ENCODE measurements around the gene LTB4R.

Gene LTB4R

DNA sequence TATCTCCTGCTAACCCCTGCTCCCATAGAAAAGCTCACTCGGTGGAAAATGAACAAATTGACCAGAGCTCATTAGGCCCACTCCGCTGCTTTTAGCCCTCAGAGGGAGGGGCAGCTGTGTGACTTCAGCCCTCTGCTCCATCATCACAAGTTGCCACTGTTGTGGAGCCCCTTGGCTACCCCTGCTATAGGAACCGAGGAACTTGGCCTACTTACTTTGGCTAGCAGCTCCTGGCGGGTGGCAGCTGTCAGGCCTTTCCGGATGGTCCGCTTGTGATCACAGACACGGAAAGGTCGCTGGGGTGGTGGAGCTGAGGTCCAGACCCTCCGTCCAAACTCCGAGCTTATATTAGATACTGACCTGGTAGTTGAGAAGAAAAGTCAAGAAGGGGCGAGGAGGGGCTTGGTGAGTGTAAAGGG is 4.1 kb upstream of the LTB4R start:
- Histone ChIP-seq H3K27me3 (ENCODE audit: control insufficient read depth, insufficient read depth, low read length) (no peaks in the 10 kb centered on the region), H3K36me3 (ENCODE audit: control insufficient read depth, insufficient read depth, low read length) (peaks cover 75% of the 10 kb centered on the region), H3K4me1 (ENCODE audit: control insufficient read depth, insufficient read depth, low read length) (peaks cover 6% of the 10 kb centered on the region), H3K4me3 (ENCODE audit: low read depth, low read length) (no peak overlapping the region), H3K9me3 (ENCODE audit: control insufficient read depth, insufficient read depth, low read depth, low read length) (no peaks in the 10 kb centered on the region), H3K27ac (ENCODE audit: low read depth, low read length) (no peak overlapping the region), H3K9ac (ENCODE audit: low read length) (no peak overlapping the region)

DNA sequence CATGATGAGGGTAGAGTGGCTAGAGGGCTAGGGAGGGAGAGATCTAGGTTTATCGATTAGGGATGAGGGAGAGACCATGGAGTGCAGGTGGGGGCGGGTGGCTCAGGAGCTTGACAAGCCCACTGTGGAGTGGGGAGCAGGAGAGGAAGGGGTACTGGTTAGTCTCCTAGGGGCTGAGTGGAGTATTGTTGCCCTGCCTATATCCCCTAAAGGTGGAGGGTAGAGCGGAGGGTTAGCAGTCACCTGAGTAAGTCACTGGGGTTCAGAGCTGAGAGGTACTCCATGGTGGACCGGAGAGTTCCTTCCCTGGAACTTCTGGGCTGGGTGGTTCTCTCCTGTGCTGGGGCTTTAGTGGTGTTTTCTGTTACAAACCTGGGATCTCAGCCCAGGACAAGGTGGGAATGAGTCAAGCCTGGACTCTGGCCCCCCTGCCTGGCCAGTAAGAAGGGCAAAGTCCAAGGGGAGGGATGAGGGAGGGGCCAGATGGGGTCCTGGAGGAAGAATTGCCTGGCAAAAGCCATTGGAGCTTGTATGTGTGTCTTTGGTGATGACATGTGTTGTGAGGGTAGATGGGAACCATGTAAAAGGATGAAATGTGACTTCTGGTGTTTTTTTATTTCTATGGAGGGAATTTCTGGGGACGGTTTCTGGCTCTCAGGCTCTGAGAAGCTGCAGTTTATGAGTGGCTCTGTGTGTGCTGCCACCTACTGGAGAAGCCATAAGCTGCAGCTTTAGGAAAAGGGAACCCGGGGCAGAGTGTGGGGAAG is 3.5 kb upstream of the LTB4R start, which contains the start of gene CIDEB:
CIDEB (minus strand) TSS at position 403 of the 767 bp plus-strand sequence; CDS start at position 284, 119 bp downstream.
- Histone ChIP-seq H3K36me3 (ENCODE audit: control insufficient read depth, insufficient read depth, low read length) (peaks cover 69% of the 10 kb centered on the region), H3K27me3 (ENCODE audit: control insufficient read depth, insufficient read depth, low read length) (no peaks in the 10 kb centered on the region), H3K27ac (ENCODE audit: low read depth, low read length) (no peak within 1 kb of the TSS)

DNA sequence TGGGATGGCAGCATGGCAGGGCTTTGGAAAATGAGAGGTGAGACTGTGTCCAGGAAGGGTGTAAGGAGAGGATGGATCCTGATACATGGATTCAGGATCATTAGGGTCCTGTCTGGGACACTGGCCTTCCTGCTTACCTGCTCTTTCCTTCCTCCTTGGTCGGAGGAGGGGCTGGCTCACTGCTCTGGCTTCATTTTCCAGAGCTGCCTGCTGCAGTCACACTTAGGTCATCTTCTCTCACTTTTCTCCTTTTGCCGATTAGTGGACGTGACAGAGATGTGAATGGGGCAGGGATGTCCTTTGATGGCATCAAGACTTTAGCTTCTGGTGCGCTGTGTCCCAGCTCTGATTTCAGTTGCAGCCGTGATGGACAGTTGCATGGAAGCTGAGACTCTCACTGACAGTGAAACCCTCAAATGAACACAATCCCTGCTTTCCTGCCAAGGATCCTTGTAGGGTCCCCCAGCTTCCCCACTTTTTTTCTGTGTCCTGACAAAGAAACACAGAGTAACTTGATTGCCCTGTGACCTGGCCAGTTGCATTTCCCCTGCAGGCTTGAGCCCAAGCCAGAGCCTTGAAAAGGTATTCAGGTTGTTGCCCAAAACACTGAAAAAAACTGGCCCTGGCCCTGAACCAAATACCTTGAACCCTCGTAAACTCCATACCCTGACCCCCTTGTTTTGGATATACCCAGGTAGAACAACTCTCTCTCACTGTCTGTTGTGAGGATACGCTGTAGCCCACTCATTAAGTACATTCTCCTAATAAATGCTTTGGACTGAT is 2.8 kb upstream of the LTB4R start:
- no peak overlapping the region for H3K9ac ChIP-seq (ENCODE audit: low read length)
- H3K9me3 ChIP-seq (ENCODE audit: control insufficient read depth, insufficient read depth, low read depth, low read length), result no peaks in the 10 kb centered on the region
- H3K27ac ChIP-seq (ENCODE audit: low read depth, low read length), result no peak overlapping the region
- no peak overlapping the region for H3K4me3 ChIP-seq (ENCODE audit: low read depth, low read length)
- H3K27me3 ChIP-seq (ENCODE audit: control insufficient read depth, insufficient read depth, low read length), result no peaks in the 10 kb centered on the region
- peaks cover 6% of the 10 kb centered on the region for H3K4me1 ChIP-seq (ENCODE audit: control insufficient read depth, insufficient read depth, low read length)
- H3K36me3 ChIP-seq (ENCODE audit: control insufficient read depth, insufficient read depth, low read length), result peaks cover 61% of the 10 kb centered on the region

More for the DNA sequence above, 3.5 kb upstream of the LTB4R start, which contains the start of gene CIDEB:
- H3K4me3 ChIP-seq (ENCODE audit: low read depth, low read length), result no peak within 1 kb of the TSS
- peaks cover 6% of the 10 kb centered on the region for H3K4me1 ChIP-seq (ENCODE audit: control insufficient read depth, insufficient read depth, low read length)
- no peak within 1 kb of the TSS for H3K9ac ChIP-seq (ENCODE audit: low read length)
- H3K9me3 ChIP-seq (ENCODE audit: control insufficient read depth, insufficient read depth, low read depth, low read length), result no peaks in the 10 kb centered on the region

DNA sequence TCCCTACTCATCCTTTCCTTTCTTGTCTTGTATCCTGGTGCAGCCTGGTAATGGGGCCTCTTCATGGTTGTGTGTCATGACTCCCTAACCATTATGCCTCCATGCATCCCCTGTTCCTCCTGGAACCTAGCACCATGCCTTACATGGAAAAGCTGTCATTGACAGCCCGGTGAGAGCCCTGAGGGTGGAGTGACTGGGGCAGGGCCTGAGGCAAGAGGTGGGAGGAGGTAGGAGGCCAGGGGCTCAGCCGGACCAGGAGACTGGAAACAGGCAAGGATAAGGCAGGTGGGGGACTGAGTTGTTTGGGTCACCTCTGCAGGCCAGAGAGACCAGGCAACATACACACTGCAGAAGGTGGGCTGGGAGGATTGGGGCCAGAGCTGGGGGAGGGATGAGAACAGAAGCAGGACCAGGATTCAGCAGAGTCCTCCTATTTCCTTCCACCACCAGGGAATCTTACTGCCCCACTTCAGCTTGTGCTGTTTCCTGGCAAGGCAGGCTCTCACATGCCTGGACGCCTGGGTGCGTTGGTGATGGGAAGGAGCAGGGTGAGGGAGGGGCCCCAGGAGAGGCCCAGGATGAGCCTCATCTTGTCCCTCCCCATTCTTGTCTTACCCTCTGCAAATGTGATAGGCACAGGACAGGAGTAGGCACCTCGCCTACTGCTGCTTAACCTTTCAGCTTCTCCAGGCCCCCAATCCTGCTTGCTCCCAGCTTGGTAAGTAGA is 1.6 kb upstream of the LTB4R start, which contains the start of gene LTB4R2:
LTB4R2 (plus strand) TSS at position 603 of the 727 bp plus-strand sequence. CDS start 525 bp downstream, outside the sequence.
- Histone ChIP-seq H3K9ac (ENCODE audit: low read length) (no peak within 1 kb of the TSS), H3K9me3 (ENCODE audit: control insufficient read depth, insufficient read depth, low read depth, low read length) (no peaks in the 10 kb centered on the region), H3K4me3 (ENCODE audit: low read depth, low read length) (peak within 1 kb of the TSS; percentile 40; the same call in 1 of the 2 replicates), H3K4me1 (ENCODE audit: control insufficient read depth, insufficient read depth, low read length) (peaks cover 6% of the 10 kb centered on the region), H3K36me3 (ENCODE audit: control insufficient read depth, insufficient read depth, low read length) (peaks cover 49% of the 10 kb centered on the region), H3K27ac (ENCODE audit: low read depth, low read length) (no peak within 1 kb of the TSS), H3K27me3 (ENCODE audit: control insufficient read depth, insufficient read depth, low read length) (no peaks in the 10 kb centered on the region)

DNA sequence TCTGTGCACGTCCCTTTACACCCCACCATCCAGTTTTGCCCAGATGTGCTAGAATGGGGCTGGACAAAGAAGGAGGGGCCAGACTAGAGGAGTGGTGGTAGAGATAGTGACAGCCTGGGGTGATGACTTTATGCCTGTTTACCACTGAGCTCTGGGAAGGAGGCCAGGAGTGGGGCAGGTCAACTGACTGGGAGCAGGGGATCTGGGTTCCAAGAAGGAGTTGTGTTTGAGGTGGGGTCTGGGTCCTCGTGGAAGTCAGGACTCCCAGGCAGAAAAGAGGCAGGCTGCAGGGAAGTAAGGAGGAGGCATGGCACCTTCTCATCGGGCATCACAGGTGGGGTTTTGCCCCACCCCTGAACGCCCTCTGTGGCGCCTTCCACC is 1.0 kb upstream of the LTB4R start:
- H3K4me3 ChIP-seq (ENCODE audit: low read depth, low read length), result peak overlapping the region; percentile 40; the same call in 1 of the 2 replicates

DNA sequence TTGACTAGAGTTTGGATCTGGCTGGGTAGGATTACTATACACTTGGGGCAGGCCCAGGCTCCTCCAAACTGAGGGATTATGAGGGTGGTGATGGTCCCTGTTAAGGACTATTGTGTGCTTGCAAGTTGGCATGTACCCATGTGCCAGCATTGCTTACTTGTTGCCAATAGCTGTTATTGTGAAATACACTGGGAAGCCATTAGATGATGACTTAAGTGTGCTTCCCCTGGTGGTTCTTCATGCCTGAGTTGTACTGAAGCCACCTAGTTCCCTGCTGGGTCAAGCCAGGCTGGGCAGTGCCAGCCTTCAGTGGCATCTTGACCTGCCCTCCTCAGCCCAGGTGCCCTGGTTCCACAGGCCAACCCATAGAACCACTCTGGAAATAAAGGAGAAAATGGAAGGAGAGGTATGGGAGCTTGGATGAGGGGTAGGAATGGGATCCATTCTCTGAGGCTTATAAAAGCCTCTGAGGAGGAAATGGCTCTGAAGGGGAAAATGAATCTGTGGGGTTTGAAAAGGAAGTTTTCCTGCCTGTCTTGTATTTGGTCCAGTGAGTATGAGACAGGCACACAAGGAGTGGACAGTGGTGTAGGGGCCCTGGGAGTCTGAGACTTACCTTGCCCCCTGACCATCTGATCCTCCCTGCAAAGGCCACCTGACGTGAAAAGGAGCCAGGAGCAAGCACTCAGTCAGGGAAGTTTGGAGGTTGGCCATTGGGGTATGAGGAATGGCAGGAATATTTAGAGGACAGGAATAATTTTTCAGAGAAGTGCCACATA is 724 bp downstream of the LTB4R start:
- H3K27ac ChIP-seq (ENCODE audit: low read depth, low read length), result no peak overlapping the region
- no peak overlapping the region for H3K9ac ChIP-seq (ENCODE audit: low read length)
- peaks cover 26% of the 10 kb centered on the region for H3K36me3 ChIP-seq (ENCODE audit: control insufficient read depth, insufficient read depth, low read length)
- H3K4me1 ChIP-seq (ENCODE audit: control insufficient read depth, insufficient read depth, low read length), result peaks cover 10% of the 10 kb centered on the region
- no peaks in the 10 kb centered on the region for H3K9me3 ChIP-seq (ENCODE audit: control insufficient read depth, insufficient read depth, low read depth, low read length)
- peaks cover 1% of the 10 kb centered on the region; the same call in 1 of the 2 replicates for H3K27me3 ChIP-seq (ENCODE audit: control insufficient read depth, insufficient read depth, low read length)
- no peak overlapping the region for H3K4me3 ChIP-seq (ENCODE audit: low read depth, low read length)

More for the DNA sequence above, 1.0 kb upstream of the LTB4R start:
- H3K27me3 ChIP-seq (ENCODE audit: control insufficient read depth, insufficient read depth, low read length), result no peaks in the 10 kb centered on the region
- no peaks in the 10 kb centered on the region for H3K9me3 ChIP-seq (ENCODE audit: control insufficient read depth, insufficient read depth, low read depth, low read length)
- H3K27ac ChIP-seq (ENCODE audit: low read depth, low read length), result no peak overlapping the region
- H3K4me1 ChIP-seq (ENCODE audit: control insufficient read depth, insufficient read depth, low read length), result peaks cover 6% of the 10 kb centered on the region
- H3K9ac ChIP-seq (ENCODE audit: low read length), result no peak overlapping the region
- H3K36me3 ChIP-seq (ENCODE audit: control insufficient read depth, insufficient read depth, low read length), result peaks cover 44% of the 10 kb centered on the region

DNA sequence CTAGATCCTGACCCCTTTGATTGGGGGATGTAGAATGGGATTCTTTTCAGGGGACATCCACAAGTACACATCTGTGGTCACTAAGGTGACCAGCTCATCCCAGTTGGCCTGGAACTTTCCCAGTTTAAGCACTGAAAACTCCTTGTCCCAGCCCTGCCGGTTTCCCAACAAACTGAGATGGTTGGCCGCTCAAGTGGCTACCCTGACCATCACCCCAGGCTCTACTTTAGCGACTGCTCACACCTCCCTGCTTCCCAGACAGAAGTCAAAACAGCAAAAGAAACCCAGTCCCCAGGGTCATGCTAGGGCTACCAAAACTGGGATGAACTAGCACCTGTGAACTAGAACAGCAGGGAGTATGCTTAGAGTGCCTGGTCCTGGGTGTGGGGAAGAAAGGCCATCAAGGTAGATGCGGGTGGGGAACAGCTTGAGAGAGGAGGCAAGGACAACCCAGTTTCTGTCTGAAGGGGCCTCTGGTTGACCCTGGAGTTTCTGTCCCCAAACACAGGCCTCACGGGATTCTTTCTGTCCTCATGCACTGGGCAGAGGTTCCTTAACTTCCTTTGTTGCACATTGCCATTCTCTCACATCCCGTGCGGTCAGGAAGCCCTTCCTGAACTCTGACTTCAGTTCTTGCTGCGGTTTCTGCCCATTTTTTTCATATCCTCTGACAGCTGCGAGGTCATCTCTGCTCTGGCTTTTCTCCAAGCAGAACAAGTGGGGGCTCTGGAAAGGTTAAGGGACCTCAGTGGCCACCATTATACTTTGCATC is 1.6 kb downstream of the LTB4R start:
- Histone ChIP-seq H3K27me3 (ENCODE audit: control insufficient read depth, insufficient read depth, low read length) (peaks cover 8% of the 10 kb centered on the region; the same call in 1 of the 2 replicates), H3K9me3 (ENCODE audit: control insufficient read depth, insufficient read depth, low read depth, low read length) (no peaks in the 10 kb centered on the region), H3K4me1 (ENCODE audit: control insufficient read depth, insufficient read depth, low read length) (peaks cover 9% of the 10 kb centered on the region), H3K27ac (ENCODE audit: low read depth, low read length) (no peak overlapping the region), H3K36me3 (ENCODE audit: control insufficient read depth, insufficient read depth, low read length) (peaks cover 23% of the 10 kb centered on the region; the same call in 1 of the 2 replicates), H3K4me3 (ENCODE audit: low read depth, low read length) (no peak overlapping the region), H3K9ac (ENCODE audit: low read length) (no peak overlapping the region)

DNA sequence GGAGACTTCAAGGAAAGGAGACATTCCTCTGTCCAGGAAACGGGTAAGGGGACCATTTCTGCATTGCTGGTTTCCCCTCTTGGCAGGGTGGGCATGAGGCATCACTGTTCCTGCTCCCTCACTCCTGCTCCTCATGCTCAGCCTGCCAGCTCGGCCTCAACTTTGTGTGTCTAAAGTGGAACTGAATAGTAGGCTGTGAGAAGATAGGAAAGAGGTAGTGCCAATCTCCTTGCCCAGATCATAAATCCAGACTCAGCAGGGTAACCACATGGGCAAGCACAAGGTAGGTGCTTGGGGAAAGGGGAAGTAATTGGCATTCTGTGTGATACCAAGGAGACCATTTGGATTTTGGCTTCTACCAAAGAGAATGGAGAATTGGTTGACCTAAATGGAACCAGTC is 2.6 kb downstream of the LTB4R start:
- Histone ChIP-seq H3K9ac (ENCODE audit: low read length) (no peak overlapping the region), H3K36me3 (ENCODE audit: control insufficient read depth, insufficient read depth, low read length) (peaks cover 22% of the 10 kb centered on the region; the same call in 1 of the 2 replicates), H3K27ac (ENCODE audit: low read depth, low read length) (no peak overlapping the region), H3K27me3 (ENCODE audit: control insufficient read depth, insufficient read depth, low read length) (peaks cover 11% of the 10 kb centered on the region), H3K9me3 (ENCODE audit: control insufficient read depth, insufficient read depth, low read depth, low read length) (no peaks in the 10 kb centered on the region), H3K4me3 (ENCODE audit: low read depth, low read length) (no peak overlapping the region), H3K4me1 (ENCODE audit: control insufficient read depth, insufficient read depth, low read length) (peaks cover 9% of the 10 kb centered on the region)

DNA sequence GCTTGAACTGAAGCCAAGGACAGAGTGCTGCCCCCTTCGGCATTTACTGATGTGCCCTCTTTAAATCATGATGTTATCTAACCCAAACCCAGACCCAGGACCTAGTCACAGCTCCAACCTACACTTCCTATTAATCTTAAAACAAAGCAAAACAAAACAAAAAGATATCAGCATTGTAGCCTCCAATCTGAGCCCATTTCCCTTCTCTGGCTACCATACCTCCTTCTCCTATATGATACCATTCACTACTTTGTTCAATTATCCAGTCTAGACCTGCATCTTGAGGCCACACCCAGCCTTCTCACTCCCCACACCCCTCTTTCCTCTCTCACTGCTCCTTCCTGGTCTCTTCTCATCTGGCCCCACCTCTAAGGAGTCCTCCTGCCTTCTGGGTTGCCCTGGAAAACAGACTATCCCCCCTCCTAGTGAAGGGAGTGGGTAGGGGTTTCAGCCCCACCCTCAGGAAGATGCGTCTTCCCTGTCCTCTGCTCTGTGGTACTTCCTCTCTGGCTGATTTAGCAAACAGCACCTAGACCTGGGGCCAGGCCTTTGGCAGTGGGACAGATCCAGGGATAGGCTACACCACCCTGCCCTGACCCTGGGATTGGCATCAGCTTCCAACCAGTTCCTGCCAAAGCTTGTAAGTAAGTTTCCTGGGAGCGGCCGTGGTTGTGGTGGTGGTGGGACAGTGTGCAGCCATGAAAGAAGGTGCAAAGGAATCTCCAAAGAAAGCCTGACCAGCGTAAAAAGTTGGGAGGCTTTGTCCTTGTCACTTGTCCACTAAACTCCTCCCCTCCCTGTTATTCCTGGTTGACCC is 3.3 kb downstream of the LTB4R start:
- Histone ChIP-seq H3K4me3 (ENCODE audit: low read depth, low read length) (no peak overlapping the region), H3K9me3 (ENCODE audit: control insufficient read depth, insufficient read depth, low read depth, low read length) (no peaks in the 10 kb centered on the region), H3K36me3 (ENCODE audit: control insufficient read depth, insufficient read depth, low read length) (peaks cover 16% of the 10 kb centered on the region; the same call in 1 of the 2 replicates), H3K4me1 (ENCODE audit: control insufficient read depth, insufficient read depth, low read length) (peaks cover 9% of the 10 kb centered on the region), H3K9ac (ENCODE audit: low read length) (no peak overlapping the region), H3K27ac (ENCODE audit: low read depth, low read length) (no peak overlapping the region), H3K27me3 (ENCODE audit: control insufficient read depth, insufficient read depth, low read length) (peaks cover 18% of the 10 kb centered on the region)

Data from HUES6 (cell line).